ENCODE results near the gene UROD.
A peak's percentile ranks its signal among the peaks of the same experiment; 100 is the strongest.
"Not testable (repeated sequence)": the region's sequence is repeated elsewhere in the genome, so short reads cannot be mapped to it uniquely, and the experiment has no call there.

Gene UROD

DNA sequence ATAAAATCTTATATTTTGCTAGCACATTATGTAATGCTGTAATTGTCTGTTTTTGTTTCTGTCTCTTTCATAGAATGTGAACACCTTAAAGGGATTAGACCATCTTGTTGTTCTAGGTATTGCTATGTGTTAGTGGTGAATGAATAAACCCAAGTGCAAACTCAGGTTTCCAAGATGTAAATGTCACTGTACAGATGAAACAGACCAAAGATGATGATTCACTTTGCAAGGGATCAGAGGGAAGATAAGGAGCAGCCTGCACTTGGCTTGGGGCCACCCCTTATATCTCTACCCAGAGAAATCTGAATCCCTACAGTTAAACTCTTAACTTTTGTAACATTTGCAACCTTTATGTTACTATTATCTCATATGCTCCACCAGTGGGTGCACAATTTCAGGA, 25.4 kb downstream of the UROD start:
- Mint-ChIP-seq H3K36me3 (ENCODE audit: insufficient read depth) (peaks cover 2% of the 10 kb centered on the region), H3K9me3 (no peaks in the 10 kb centered on the region), H3K27me3 (no peaks in the 10 kb centered on the region), H3K27ac (no peak overlapping the region), H3K4me3 (no peak overlapping the region), H3K4me1 (ENCODE audit: low read depth in 2 of 2) (no peaks in the 10 kb centered on the region)
- DNase-seq, result no peak
- no peak for ATAC-seq (replicated peaks)

DNA sequence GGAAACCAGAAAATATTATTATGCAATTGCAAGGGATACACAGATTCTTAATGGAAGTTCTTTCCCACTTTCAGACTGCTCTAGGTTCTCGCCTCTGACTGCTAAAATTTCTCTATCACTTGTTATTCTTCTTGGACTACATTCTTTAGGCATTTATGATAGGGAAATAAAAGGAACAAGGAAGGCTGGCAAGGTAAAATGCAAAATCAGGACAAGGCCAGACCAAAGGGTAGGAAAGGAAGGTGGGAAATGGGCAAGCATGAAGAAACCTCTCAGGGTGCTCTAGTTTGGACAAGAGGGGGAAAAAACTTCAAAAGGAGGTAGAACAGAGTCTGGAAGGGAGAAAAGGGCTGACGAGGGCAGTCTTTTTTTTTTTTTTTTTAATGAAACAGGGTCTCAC, 26.2 kb downstream of the UROD start:
- H3K36me3 Mint-ChIP-seq (ENCODE audit: insufficient read depth), result peaks cover 2% of the 10 kb centered on the region
- H3K27me3 Mint-ChIP-seq, result no peaks in the 10 kb centered on the region
- DNase-seq (no peak), ATAC-seq (replicated peaks) (no peak)
- no peaks in the 10 kb centered on the region for H3K9me3 Mint-ChIP-seq
- no peak overlapping the region for H3K27ac Mint-ChIP-seq
- no peaks in the 10 kb centered on the region for H3K4me1 Mint-ChIP-seq (ENCODE audit: low read depth in 2 of 2)
- no peak overlapping the region for H3K4me3 Mint-ChIP-seq

DNA sequence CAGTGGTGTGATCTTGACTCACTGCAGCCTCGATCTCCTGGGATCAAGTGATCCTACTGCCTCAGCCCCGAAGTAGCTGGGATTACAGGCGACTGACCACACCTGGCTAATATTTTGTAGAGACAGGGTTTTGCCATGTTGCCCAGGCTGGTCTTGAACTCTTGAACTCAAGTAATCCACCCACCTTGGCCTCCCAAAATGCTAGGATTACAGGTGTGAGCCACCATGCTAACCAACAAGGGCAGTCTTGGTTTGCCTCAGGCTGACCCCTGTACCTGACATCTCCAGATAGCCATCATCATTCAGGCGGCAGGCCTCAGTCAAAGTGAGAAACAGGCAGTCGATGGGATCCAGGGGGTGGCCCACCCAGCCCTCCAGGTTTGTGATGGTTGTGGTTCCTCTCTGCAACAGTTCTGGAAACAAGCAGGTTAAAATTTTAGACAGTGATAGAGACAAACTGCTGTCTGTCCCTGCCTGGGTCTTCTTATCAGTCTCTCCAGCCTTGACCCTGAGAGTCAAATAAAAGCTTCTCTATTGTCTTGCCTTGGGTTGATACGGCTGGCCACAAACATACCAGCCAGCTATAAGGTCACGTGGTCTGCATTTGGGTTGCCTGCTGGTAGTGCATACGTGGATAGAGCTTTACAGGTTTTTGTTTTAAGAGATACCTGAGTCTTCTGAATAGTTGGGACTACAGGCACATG, 26.8 kb downstream of the UROD start:
- no peak overlapping the region for H3K4me3 Mint-ChIP-seq
- ATAC-seq (replicated peaks), result no peak
- peaks cover 2% of the 10 kb centered on the region for H3K36me3 Mint-ChIP-seq (ENCODE audit: insufficient read depth)
- DNase-seq, result no peak
- H3K9me3 Mint-ChIP-seq, result no peaks in the 10 kb centered on the region
- H3K27ac Mint-ChIP-seq, result no peak overlapping the region
- H3K27me3 Mint-ChIP-seq, result no peaks in the 10 kb centered on the region
- no peaks in the 10 kb centered on the region for H3K4me1 Mint-ChIP-seq (ENCODE audit: low read depth in 2 of 2)

DNA sequence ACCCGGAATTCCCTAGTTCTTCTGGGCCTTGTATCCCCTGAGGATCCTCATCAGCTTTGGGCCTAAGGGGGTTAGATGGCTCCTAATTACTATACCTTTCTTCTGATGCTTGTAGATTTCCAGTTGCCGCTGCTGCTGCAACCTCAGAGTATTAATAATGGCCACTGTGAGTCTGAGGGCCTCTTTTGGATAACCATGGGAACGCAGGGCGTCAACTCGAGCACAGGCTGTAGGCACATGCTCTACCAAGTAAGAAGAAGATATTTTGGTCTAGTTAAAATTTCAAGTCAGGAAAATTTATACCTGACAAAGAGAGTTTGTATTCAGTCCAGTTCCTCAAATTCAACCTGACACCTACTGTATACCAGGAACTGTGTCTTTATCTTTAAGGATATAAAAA, 28.2 kb downstream of the UROD start:
- peaks cover 2% of the 10 kb centered on the region for H3K36me3 Mint-ChIP-seq (ENCODE audit: insufficient read depth)
- no peak overlapping the region for H3K27ac Mint-ChIP-seq
- DNase-seq (no peak), ATAC-seq (replicated peaks) (no peak)
- no peak overlapping the region for H3K4me3 Mint-ChIP-seq
- no peaks in the 10 kb centered on the region for H3K27me3 Mint-ChIP-seq
- no peaks in the 10 kb centered on the region for H3K9me3 Mint-ChIP-seq
- no peaks in the 10 kb centered on the region for H3K4me1 Mint-ChIP-seq (ENCODE audit: low read depth in 2 of 2)

DNA sequence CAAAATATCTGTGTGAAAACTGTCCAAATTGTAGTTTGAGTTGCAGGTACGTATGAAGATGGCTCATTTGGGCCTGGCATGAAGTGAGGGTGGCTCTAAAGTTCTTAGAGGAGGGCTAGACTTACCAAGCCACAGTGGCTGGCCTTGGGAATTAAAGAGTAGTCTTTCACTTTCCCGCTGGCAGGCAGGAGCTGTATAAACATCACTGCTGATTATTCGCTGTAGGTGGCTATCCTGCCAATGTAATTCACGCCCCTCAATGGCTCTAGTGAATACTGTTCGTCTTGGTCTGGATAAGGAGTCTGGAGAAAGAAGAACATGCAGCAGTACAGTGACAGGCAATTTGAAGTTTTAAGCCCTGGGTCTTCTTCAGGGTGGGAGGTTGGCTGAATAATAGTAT, 31.0 kb downstream of the UROD start:
- Mint-ChIP-seq H3K9me3 (no peaks in the 10 kb centered on the region), H3K27ac (no peak overlapping the region), H3K4me3 (no peak overlapping the region), H3K27me3 (no peaks in the 10 kb centered on the region), H3K4me1 (ENCODE audit: low read depth in 2 of 2) (no peaks in the 10 kb centered on the region), H3K36me3 (ENCODE audit: insufficient read depth) (no peaks in the 10 kb centered on the region)
- no peak for ATAC-seq (replicated peaks)
- DNase-seq, result no peak

DNA sequence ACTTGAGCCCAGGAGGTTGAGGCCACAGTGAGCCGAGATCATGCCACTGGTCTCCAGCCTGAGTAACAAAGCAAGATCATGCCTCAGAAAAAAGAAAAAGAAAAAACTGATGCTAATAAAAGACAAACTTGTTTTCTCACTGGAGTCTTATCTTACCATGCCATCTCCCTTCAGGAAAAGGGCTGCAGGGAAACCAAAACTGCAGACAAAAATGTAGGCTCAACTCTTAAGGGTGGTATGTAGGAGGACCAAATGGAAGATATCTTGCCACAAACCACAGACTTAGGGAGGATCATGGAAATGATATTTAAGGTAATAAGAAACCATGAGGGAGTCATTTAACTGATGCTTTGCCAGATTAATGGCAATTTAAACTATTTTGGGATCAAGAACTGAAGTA, 32.9 kb downstream of the UROD start:
- H3K27ac Mint-ChIP-seq, result no peak overlapping the region
- ATAC-seq (replicated peaks), result no peak
- H3K4me1 Mint-ChIP-seq (ENCODE audit: low read depth in 2 of 2), result no peaks in the 10 kb centered on the region
- DNase-seq, result no peak
- H3K9me3 Mint-ChIP-seq, result no peaks in the 10 kb centered on the region
- no peaks in the 10 kb centered on the region for H3K27me3 Mint-ChIP-seq
- H3K4me3 Mint-ChIP-seq, result no peak overlapping the region
- H3K36me3 Mint-ChIP-seq (ENCODE audit: insufficient read depth), result no peaks in the 10 kb centered on the region

DNA sequence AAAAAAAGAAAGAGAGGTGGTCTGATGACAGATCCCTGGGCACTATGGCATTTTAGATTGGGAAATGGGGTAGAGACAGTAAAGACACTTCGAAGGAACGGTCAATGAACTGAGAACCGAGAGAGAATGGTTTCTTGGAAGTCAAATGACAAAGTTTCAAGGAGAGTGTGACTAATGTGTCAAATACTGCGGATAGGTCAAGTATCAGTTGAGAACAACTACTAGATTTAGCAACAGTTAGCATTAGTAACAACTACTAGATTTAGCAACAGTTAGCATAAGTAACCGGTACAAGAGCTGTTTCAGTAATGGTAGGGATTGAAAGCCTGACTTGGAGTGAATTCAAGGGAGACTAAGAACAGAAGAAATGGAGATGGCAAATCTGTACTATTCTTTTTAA, 35.0 kb downstream of the UROD start:
- ATAC-seq (replicated peaks), result no peak
- H3K4me1 Mint-ChIP-seq (ENCODE audit: low read depth in 2 of 2), result peaks cover 3 to 8% of the 10 kb centered on the region in 2 donors

DNA sequence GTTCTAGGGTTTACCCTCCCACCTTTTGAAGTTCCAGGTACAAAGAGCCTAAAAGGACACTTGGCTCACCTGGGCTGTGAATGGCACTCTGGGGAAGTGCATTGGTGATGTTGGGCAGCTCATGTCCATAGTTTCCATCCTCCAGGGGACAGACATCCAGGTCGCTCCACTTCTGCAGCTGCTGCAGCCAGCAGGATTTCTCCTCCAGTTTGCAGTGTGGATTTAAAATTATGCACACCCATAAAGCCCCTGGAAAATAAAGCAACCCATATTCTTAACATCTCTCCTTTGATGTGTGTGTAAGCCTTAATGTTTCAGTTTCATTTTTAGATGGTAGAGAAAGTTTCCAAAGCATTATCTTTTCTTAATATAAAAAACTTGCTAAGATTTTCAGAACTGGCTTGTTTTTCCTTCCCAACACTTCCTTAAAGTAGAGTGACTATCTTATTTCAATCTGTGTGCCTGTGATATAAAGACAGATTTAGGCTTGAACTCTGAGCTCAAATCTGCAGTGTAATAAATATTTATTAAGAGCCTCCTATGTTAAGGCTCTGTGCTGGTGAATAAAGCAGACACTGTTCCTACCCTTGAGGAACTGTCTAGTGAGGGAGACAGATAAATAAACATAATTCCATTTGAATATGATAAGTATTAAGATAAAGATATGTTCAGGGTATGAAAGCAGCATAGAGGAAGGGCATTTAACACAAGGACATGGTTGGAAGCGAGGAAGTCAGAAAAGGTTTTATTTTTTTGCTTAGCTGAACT, 39.1 kb downstream of the UROD start:
- Mint-ChIP-seq H3K27me3 (no peaks in the 10 kb centered on the region), H3K27ac (peak overlapping the region; percentile 91 to 95), H3K4me3 (peak overlapping the region; percentile 70 to 78), H3K4me1 (ENCODE audit: low read depth in 2 of 2) (peaks cover 3 to 8% of the 10 kb centered on the region in 2 donors), H3K36me3 (ENCODE audit: insufficient read depth) (no peaks in the 10 kb centered on the region), H3K9me3 (no peaks in the 10 kb centered on the region)
- no peak for DNase-seq
- peak; percentile 45 for ATAC-seq (replicated peaks)

More for the DNA sequence above, 35.0 kb downstream of the UROD start:
- Mint-ChIP-seq H3K27me3 (no peaks in the 10 kb centered on the region), H3K9me3 (no peaks in the 10 kb centered on the region), H3K36me3 (ENCODE audit: insufficient read depth) (no peaks in the 10 kb centered on the region), H3K27ac (no peak overlapping the region), H3K4me3 (no peak overlapping the region)
- DNase-seq, result no peak

DNA sequence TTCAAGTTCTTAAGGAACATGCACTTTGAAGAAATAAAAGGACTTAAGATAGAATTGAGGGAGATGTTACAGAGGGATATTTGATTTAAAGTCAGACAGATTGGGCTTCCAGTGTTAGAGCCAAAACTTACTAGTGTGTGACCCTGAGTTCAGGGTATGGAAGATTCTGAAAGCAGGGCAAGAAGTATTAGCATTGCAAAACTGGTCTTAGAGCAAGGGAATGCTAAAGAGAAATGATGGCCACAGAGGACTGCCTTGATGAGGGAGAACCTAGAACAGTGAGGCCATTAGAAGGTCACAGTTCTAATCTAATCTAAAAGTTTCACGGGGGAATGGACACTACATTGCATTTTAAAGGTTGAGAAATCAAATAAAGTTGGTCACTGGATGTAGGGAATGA, 45.5 kb downstream of the UROD start:
- Mint-ChIP-seq H3K27ac (no peak overlapping the region), H3K9me3 (no peaks in the 10 kb centered on the region), H3K4me1 (ENCODE audit: low read depth in 2 of 2) (no peaks in the 10 kb centered on the region), H3K4me3 (no peak overlapping the region), H3K27me3 (no peaks in the 10 kb centered on the region), H3K36me3 (ENCODE audit: insufficient read depth) (no peaks in the 10 kb centered on the region)
- DNase-seq, result no peak
- no peak for ATAC-seq (replicated peaks)

DNA sequence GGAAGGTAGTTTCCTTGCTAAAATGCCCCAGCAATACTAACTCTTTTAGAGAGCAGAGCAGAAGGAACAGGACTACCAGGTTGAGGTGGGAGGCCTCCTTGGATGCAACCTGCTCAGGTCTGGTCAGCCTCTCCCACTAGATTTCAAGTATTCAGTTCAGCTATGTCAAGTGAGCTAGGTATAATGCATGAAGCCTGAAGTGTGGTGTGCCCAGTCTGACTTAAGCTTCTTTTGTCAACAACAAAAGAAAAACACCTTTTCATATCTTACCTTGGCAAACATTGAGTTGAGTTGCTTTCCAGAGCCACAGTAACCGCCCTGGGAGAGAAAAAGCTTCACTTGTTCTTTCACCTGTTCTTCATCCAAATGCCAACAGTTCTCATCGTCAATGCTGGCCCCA, 47.8 kb downstream of the UROD start:
- Mint-ChIP-seq H3K36me3 (ENCODE audit: insufficient read depth) (no peaks in the 10 kb centered on the region), H3K4me3 (no peak overlapping the region), H3K27ac (no peak overlapping the region), H3K27me3 (no peaks in the 10 kb centered on the region), H3K4me1 (ENCODE audit: low read depth in 2 of 2) (no peaks in the 10 kb centered on the region), H3K9me3 (no peaks in the 10 kb centered on the region)
- ATAC-seq (replicated peaks) (no peak), DNase-seq (no peak)

DNA sequence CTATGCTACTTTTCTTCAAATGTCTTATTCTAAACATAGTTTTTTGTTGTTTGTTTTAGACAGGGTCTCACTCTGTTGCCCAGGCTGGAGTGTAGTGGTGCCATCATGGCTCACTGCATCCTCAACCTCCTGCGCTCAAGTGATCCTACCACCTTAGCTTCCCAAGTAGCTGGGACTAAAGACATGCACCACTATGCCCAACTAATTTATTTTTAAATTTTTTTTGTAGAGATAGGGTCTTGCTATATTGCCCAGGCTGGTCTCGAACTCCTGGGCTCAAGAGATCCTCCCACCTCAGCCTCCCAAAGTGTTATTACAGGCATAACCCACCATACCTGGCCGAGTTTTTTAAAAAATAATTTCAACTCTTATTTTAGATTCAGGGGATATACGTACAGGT, 50.4 kb downstream of the UROD start:
- not testable (repeated sequence) for ATAC-seq (replicated peaks); H3K27me3 Mint-ChIP-seq; H3K9me3 Mint-ChIP-seq; H3K4me1 Mint-ChIP-seq (ENCODE audit: low read depth in 2 of 2); H3K4me3 Mint-ChIP-seq; H3K27ac Mint-ChIP-seq; DNase-seq; H3K36me3 Mint-ChIP-seq (ENCODE audit: insufficient read depth)

DNA sequence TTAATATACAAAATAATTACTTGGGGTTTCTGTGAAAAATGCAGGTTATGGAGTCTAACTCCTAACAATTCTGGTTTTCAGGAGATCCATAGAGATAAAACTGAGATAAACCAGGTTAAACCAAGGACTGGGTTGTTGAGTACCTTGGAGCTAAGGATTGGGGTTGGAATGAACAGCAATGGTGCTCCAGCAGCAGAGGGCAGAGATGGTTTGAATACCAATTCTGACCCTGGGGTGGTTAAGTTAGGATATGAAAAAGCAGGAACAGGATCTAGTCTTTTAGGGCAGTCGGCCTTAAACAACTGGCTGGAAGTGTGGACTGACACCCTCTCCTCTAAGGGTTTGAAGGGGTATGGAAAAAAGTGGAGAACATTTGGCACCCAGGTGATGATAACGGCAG, 53.0 kb downstream of the UROD start:
- DNase-seq, result no peak
- Mint-ChIP-seq H3K4me3 (no peak overlapping the region), H3K9me3 (no peaks in the 10 kb centered on the region), H3K27me3 (no peaks in the 10 kb centered on the region), H3K36me3 (ENCODE audit: insufficient read depth) (no peaks in the 10 kb centered on the region), H3K4me1 (ENCODE audit: low read depth in 2 of 2) (no peaks in the 10 kb centered on the region), H3K27ac (no peak overlapping the region)
- ATAC-seq (replicated peaks), result no peak
